Hepatocyte (in vitro differentiated cells): ENCODE measurements around the gene SLC20A1.

Experiments
- CTCF ChIP-seq: fragments of 200-600 bp; sonication (generic); IDR thresholded peaks from 2 replicates; pipeline ENCODE4 v1.5.1; 2016; ENCODE audit warnings: antibody characterized with exemption, mild to moderate bottlenecking; ENCODE audit not compliant: poor library complexity
- EZH2 ChIP-seq: fragments of 200-600 bp; sonication (generic); IDR thresholded peaks from 2 replicates; pipeline ENCODE4 v1.6.1; 2016; ENCODE audit warnings: antibody characterized with exemption, mild to moderate bottlenecking, borderline replicate concordance

DNA sequence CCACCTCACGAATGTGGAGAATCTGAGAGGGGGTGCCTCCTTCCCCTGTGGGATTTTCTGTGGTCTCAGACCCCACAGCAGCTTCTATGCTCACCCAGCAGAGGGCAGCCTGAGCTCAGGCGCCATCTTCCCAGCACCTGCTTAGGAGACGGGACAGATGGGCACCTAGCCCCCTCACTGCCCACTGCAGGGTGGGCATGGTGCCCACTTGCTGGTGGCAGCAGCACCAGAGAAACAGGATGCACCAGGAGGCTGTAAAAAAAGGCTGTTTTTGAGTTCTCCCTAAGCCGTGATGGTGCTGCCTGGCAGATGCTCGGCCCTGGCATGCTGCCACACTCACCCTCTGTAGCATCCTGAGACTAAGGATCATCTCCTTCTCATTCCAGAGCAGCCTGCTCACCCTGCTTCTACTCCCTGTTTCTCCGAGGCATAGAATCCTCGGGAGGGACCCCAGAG, 19.1 kb upstream of the SLC20A1 start:
- peak; percentile 80 for TF ChIP-seq CTCF
- no peak for TF ChIP-seq EZH2
